Jurkat, Clone E6-1 (cell line): ENCODE measurements around the gene DMPK.

Source experiments
- DNase-seq: peaks from one replicate; pipeline ENCODE4 v3.0.0-alpha.2; 2011; ENCODE audit warnings: low read depth, low spot score
- H3K4me3 ChIP-seq: 2 replicates; pipeline ENCODE4 v1.5.1; 2011; ENCODE audit warnings: mild to moderate bottlenecking, low read length, control low read depth, moderate library complexity

Gene DMPK

DNA sequence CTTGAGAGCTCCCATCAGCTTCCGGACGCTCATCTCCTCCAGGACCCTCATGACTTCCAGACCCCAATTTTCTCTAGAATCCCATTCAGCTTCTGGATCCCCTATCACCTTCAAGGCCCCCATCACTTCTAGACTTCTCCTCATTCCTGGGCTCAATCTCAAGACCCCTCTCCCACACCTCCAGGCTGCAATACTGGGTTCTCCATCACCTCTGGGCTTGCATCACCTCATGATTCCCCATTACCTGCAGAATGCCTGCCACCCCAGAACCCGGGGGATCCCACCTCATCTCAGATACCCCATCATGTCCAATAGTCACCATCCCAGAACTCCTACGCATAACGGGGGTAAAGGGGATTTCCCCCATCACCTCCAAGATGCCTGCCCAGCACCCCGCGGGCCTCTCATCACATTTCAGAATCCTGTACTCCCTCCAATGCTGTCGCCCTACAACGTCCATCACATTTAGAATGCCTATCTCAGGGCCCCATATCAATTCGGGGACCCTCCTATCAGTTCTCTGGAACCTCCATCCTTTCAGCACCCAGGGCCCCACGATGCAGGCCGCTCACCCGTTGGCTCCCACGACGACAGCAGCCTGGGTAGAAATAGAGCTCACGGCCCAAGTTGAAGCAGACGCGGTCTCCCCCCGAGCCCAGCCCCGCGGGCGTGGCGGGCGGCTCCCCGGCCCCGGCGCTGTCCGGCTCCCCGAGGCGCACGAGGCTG is 9.6 kb upstream of the DMPK start:
- no peak for DNase-seq
- H3K4me3 ChIP-seq, result peak overlapping the region; percentile 66

DNA sequence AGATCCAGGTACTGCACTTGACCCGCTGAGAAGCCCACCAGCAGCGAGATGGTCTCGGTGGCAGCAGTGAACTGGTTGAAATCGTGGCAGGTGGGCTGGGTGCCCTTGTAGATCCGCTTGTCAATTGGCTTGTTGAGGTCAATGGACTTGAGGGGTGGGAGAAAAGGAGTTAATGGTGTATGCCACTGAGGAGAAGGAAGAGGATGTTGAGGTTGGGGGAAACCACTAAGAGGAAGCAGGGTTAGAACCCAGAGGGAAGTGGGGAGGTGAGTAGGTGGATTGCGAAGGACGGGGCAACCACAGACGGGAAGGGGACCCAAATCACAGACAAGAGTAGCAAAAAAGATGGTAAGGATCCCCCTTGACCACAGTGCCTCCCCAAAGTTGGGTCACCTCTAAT is 8.7 kb upstream of the DMPK start:
- H3K4me3 ChIP-seq, result no peak overlapping the region
- DNase-seq, result peak; percentile 82

DNA sequence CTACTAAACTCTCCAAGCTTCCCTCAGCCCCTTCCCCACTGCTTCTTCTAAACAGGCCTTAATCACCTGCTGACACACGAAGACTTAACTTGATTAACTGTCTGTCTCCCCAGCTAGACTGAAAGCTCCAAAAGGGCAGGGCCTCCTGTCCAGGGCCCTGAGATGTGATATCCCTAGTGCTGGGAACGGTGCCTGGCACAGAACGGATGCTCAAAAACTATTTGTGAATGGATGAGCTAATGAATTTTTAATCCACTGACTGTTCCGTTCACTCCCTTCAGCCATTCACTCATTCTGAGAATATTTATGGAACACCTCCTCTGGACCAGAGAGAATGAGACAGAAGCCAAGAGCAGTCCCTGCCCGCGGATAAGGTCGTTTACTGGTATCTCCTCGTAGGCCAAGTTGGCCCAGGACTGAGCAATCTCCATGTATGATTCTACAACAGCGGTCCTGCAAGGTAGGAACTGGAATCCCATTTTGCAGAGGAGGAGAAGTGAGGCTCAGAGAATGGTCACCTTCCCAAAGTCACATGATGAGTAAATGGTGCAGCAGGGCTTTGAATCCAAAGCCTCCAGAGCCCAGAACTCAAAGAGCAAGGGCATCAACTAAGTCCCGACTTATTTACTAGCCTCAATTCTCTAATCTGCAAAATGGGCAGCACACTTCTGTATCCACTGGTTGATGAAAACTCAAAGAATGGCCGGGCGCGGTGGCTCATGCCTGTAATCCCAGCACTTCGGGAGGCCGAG is 6.9 kb upstream of the DMPK start:
- no peak for DNase-seq
- H3K4me3 ChIP-seq, result no peak overlapping the region

DNA sequence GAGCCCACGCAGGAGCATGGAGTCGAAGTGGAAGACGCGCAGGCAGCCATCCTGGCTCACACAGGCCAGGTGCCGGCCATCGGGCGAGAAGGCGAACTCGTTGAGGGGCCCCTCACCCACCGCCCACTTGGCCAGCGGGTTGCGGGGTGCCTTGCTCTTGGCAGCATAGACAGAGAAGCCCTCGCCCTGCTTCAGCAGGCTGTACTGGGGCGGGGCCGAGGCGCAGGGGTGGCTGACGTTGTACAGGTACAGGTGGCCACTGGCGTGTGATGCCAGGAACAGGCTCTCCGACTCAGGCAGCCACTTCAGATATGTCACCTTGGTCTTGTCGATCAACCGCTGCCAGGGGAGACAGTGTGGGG is 4.2 kb upstream of the DMPK start:
- no peak for DNase-seq
- no peak overlapping the region for H3K4me3 ChIP-seq

DNA sequence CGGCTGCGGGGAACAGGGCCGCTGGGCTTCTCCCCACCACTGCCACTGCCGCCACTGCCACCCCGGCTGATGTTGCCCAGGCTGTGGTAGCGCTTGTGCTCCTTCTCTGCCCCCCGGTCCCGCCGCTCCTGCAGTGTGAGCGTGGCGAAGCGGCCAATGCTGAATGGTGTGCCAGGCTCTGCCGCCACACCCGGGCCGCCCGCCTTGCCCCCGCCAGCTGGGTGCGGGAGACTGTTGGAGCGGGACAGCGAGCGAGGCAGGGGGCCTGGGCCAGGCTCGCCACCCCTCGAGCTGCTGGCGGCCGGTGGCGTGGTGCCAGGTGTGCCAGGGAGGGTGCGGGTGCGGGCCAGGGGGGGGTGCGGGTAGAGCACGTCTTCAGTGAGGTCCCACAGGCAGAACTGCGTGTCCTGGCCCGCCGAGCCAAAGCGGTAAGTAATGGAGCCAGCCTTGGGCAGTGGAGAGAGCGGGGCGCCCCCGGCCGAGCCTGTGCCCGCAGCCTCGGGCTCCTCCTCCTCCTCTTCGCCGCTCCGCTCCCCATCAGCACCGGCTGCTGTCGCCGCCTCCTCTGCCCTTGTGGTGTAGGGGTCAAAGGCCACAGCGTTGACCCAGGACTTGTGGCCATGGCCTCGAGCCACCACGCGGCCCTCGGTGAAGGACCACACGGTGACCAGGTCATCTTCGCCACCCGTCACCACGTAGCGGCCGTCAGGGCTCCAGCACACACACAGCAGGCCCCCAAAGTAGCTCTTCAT is 3.7 kb upstream of the DMPK start:
- no peak for DNase-seq
- no peak overlapping the region for H3K4me3 ChIP-seq

DNA sequence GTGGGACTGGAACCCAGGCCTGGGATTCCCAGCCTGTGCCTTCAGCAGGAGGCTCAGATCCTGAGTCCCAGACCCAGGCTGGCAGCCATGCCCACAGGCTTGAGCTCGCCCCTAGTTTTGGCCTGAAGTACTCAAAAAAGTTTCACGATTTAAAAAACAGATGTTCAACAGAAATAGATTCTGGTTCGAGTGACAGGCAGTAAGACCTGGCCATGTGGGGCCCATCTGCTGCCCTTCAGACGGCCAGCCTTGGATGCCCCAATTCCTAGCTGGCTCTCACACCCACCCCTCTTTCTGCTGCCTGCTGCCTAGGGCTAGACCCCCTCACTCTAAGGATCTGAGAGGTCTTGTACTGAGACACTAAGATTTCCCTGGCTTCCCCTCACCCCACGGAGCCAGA is 2.8 kb upstream of the DMPK start:
- H3K4me3 ChIP-seq, result no peak overlapping the region
- DNase-seq, result no peak

DNA sequence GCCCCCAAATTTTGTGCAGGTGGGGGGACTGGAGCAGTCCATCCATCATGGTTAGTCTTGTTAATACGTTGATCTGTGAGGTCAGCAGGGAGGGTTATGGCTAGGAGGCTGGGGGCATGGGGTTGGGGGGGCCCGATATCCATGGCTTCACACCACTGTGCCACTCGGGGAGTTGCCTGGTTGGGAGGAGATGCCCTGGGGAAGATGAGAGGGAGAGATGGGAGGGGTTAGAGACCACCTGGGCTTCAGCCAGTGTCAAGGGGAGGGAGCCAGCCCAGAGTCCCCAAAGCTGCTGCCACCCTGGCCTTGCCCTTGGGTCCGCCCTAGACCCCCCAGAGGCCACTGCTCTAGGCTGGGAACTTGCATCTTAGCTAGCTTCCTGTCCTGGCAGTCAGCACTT is 1.8 kb upstream of the DMPK start:
- H3K4me3 ChIP-seq, result no peak overlapping the region
- DNase-seq, result no peak

DNA sequence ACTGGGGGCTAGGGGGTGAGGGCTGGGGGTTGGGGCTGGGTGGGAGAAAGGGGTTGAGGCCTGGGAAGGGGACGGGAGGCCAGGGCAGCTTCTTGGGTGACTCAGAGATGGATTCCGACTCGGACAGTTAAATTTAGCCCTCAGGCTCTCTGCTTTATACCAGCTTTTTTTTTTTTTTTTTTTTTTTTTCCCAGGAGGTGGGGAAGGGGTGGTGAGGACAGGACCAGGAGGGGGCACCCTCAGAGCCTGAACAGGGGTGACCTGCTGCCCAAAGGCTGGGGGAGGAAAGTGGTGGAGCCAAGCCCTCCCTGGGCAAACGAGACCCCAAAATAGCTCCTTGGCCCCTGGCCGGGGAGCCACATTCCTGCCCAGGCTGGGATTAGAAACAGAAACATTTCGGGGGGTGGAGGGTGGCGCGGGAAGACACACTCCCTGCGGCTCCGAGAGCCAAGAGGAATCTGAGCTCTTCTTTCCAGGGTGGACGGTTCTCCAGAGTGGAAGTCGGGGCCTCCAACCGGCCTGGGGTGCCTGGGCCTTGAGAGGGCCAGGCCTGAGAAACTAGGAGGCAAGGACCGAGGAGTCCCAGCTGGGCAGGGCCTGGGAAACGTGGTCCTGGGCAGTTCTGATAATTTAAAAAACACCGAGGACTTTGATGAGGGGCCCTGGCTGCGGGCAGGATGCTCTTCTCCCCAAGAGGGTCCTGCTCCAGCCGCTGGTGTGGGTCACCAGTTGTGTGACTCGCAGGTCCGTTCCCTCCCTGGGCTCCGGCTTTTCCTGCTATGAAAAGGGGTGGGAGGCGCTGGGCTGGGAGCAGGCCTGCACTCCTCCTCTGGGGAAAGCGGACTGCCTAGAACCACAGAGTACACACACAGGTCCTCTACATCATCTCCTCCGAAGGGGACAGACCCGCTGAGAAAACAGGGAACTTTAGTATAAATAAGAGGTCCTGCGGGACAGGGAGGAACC is 813 bp upstream of the DMPK start:
- H3K4me3 ChIP-seq, result no peak overlapping the region
- no peak for DNase-seq

DNA sequence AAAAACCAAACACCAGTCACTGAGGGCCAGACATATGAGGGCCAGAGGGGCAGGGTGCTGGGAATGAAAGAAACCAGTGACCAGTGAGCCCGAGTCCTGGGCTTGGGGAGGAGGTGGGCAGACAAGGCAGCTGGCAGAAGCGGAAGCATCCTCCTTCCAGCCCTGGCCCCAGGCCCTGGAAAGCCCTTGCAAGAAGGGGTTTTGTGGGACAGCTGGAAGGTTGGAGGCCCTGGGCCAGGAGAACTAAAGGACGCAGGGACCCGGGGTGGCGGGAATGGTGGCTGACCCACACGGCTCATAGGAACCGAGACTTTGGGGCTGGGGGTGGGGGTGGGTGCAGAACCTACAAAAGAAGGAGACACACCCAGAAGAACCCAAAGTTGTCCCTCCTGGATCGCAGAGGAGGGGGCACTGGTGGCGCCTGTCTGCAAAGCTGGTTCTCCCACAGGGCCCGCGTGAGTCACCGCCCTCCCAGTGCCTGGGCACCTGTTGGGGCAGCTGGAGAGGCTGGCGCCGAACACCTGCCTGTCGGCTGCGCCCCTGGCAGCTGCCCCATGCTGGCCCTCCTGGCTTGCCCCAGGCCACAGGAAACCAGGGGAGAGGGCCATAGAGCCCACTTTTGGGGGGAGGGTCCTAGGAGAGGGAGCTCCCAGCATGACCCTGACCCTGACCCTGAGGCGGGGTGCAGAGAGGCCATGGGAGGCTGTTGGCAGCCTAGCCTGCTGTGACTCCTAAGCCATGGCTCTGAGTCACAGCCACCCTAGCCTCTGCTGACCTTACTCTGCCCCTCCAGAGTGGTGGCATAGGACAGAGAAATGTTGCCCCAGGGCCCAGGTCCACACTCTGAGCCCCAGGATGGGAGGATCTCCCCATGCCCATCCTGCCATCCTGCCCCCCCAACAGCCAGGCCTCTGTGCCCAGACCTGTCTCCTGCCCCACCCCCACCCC is 802 bp downstream of the DMPK start:
- no peak for DNase-seq
- H3K4me3 ChIP-seq, result no peak overlapping the region

DNA sequence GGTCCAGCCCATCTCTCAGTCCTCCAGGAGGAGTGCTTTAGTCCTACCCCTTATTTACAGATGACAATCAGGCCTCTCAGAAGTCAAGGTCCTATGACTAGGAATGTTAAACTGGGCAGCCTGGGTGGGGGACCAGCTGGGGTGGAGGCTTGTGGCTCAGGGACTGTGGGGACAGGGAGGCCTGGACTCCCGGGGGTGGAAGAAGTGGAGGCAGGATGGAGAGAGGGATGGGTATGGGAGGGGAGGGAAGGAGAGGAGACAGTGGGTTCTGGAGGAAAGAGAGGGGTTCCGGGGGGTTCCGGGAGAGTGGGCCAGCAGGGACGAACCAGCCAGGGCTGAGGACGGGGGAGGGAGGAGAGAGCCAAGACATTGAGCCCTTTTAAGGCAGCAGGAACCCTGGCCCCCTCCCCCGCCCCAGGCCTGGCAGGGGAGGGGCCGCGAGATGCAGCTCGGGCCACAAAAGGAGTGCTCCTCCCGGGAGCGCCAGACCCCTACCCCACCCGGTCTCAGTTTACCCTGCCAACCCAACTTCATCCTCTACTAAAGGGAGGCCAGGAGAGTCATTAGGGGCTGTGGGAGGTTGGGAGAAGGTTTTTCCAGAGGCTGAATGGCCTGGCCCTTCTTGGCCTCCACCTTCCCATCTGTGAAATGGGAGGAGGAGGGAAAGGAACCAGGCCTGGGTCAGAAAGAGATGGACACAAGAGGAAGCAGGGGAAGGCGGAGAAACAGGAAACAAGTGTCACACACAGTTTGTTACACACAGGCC is 1.7 kb downstream of the DMPK start:
- DNase-seq, result no peak
- H3K4me3 ChIP-seq, result no peak overlapping the region

DNA sequence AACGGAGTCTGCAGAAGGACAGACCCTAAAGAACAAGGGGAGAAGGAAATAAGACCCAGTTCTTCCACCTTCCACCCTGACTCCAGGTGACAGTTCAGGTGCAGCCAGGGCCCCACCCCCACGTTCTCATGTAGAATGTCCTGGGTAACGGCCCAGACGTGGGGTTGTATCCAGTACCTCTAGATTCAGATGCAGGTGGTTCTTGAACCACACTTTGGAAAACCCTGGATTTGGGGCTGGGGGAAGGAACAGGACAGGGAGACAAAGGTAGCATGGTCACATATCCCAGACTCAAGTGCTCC is 2.2 kb downstream of the DMPK start:
- DNase-seq, result no peak
- H3K4me3 ChIP-seq, result no peak overlapping the region

DNA sequence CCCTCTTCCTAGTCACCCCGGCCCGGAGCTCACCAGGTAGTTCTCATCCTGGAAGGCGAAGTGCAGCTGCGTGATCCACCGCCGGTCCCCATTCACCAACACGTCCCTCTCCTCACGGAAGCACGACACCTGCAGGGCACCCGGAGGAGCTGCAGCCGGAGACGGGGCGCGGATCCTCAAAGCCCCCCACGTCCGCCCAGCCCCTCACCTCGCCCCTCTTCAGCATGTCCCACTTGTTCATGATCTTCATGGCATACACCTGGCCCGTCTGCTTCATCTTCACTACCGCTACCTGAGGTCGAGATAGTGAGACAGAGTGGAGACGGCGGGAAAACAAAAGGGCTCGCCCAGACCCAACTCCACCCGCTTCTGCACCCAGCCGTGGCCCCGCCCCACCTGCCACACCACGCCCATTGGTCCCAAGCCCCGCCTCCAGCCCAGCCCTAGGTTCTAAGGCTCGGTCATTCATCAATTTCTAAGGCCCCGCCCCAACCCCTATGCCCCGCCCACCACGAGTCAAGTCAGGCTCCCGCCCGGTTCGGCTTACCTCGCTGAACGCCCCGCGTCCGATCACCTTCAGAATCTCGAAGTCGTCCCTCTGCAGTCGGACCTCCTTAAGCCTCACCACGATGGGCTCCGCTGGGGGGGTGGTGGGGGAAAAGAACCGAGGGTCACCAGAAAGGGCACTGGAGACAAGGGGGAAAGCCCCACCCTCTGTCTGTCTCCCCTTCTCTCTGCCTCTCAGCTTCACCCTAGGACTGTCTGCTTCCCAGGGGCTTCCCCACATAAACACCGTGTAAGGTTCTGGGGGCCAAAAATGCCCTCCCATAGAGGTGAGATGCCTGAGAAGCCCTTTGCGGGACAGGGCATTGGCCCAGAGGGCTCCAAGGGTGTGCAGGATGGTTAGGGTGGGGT is 2.8 kb downstream of the DMPK start:
- DNase-seq, result peak; percentile 62
- peak overlapping the region; percentile 42 for H3K4me3 ChIP-seq

DNA sequence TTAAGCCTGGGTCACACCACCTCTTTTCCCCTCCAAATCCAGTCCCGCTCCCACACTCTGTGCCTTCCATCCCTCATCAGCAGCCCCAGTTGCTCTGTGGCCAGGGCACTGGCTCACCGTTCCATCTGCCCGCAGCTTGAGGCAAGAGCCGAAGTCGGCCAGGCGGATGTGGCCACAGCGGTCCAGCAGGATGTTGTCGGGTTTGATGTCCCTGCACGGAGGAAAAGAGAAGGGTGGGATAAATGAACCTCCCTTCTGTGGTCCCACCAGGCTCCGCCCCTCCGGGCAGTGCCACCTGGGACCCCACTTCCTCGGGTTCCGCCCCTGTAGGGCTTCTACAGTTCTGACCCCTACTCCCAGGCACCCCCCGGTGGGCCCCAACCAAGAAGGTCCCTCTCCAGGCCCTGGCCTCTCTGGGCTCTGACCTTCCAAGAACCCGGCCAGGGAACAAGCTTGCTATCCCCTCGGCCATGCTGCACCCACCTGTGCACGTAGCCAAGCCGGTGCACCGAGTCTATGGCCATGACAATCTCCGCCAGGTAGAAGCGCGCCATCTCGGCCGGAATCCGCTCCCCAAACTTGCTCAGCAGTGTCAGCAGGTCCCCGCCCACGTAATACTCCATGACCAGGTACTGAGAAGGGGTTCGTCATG is 4.2 kb downstream of the DMPK start:
- DNase-seq, result no peak
- no peak overlapping the region for H3K4me3 ChIP-seq

DNA sequence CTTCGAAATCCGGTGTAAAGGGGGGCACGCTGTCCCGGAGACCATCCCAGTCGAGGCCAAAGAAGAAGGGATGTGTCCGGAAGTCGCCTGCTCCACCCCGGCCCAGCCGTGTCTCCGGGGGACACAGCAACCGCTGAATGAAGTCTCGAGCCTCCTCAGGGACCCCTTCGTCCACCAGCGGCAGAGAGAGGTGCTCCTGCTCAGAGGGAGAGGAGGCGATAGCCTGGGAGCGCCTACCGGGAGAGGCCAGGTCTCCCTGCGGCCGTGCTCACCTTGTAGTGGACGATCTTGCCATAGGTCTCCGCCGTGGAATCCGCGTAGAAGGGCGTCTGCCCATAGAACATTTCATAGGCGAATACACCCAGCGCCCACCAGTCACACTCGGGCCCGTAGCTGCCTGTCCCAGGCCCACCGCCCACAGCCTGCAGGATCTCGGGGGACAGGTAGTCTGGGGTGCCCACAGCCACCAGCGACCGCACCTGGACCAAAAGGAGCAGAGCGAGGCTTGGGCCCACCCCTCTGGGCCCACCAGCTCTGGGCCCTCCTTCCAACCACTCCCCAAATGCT is 4.8 kb downstream of the DMPK start:
- no peak for DNase-seq
- no peak overlapping the region for H3K4me3 ChIP-seq

DNA sequence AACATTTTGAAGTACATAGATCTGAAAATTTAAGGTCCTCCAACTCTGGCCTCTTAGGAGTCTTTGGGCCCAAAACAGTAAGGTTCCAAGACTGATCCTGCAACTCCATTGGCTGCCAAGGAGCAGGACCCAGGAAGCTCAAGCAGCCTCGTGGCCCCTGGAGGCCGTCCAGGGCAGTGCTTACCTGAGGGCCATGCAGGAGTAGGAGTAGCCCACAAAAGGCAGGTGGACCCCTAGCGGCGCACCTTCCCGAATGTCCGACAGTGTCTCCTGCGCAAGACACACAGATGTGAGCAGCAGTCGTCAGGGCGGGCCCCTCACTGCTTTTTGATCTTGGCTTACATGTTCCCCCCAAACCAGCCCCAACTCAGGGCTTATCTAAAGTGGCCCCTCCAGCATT is 7.5 kb downstream of the DMPK start:
- no peak for DNase-seq

DNA sequence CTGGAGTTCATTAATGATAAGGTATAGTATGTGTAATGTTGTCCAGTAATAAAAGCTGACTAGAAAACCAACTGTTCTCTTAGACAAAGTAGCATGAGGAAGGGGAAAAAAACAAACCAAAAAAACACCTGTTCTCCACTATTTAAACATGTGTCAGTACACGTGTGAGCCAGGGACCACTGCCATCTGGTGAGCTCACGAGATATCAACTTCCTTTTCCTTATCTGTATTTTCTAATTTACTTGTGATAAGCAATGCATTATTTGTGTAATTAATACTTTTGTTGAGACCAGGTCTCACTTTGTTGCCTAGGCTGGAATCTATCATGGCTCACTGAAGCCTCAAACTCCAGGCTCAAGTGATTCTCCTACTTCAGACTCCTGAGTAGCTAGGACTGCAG is 8.9 kb downstream of the DMPK start:
- DNase-seq, result no peak
- no peak overlapping the region for H3K4me3 ChIP-seq

More for the DNA sequence above, 7.5 kb downstream of the DMPK start:
- H3K4me3 ChIP-seq, result no peak overlapping the region
